Measurements from ENCODE around the gene SEZ6L.

SEZ6L gene

GRCh38 chr22:26199665-26200064 is 30.4 kb downstream of the SEZ6L start:
- Mint-ChIP-seq H3K4me3 (no peak overlapping the region), H3K27me3 (ENCODE audit: low read depth) (no peaks in the 10 kb centered on the region), H3K27ac (no peak overlapping the region), H3K36me3 (ENCODE audit: low read depth) (no peaks in the 10 kb centered on the region), H3K4me1 (ENCODE audit: low read depth) (no peaks in the 10 kb centered on the region), H3K9me3 (no peaks in the 10 kb centered on the region)
- no peak for DNase-seq (ENCODE audit: low spot score)

GRCh38 chr22:26202280-26202924 is 33.1 kb downstream of the SEZ6L start:
- no peaks in the 10 kb centered on the region for H3K36me3 Mint-ChIP-seq (ENCODE audit: low read depth)
- peaks cover 2% of the 10 kb centered on the region for H3K27me3 Mint-ChIP-seq (ENCODE audit: low read depth)
- no peak overlapping the region for H3K4me3 Mint-ChIP-seq
- H3K9me3 Mint-ChIP-seq = no peaks in the 10 kb centered on the region
- H3K4me1 Mint-ChIP-seq (ENCODE audit: low read depth) = no peaks in the 10 kb centered on the region
- no peak for DNase-seq (ENCODE audit: low spot score)
- H3K27ac Mint-ChIP-seq = no peak overlapping the region

GRCh38 chr22:26205494-26205893 is 36.2 kb downstream of the SEZ6L start:
- no peak overlapping the region for H3K4me3 Mint-ChIP-seq
- no peak overlapping the region for H3K27ac Mint-ChIP-seq
- no peaks in the 10 kb centered on the region for H3K9me3 Mint-ChIP-seq
- no peak for DNase-seq (ENCODE audit: low spot score)
- H3K27me3 Mint-ChIP-seq (ENCODE audit: low read depth) = peaks cover 2% of the 10 kb centered on the region
- H3K4me1 Mint-ChIP-seq (ENCODE audit: low read depth) = no peaks in the 10 kb centered on the region
- H3K36me3 Mint-ChIP-seq (ENCODE audit: low read depth) = no peaks in the 10 kb centered on the region

GRCh38 chr22:26210334-26210733 is 41.1 kb downstream of the SEZ6L start:
- Mint-ChIP-seq H3K27me3 (ENCODE audit: low read depth) (peaks cover 3% of the 10 kb centered on the region), H3K36me3 (ENCODE audit: low read depth) (no peaks in the 10 kb centered on the region), H3K4me3 (no peak overlapping the region), H3K27ac (no peak overlapping the region), H3K4me1 (ENCODE audit: low read depth) (no peaks in the 10 kb centered on the region), H3K9me3 (no peaks in the 10 kb centered on the region)
- DNase-seq (ENCODE audit: low spot score) = no peak

- Mint-ChIP-seq H3K27me3 (ENCODE audit: low read depth) (peaks cover 6% of the 10 kb centered on the region), H3K9me3 (no peaks in the 10 kb centered on the region), H3K4me3 (no peak overlapping the region), H3K27ac (no peak overlapping the region), H3K36me3 (ENCODE audit: low read depth) (no peaks in the 10 kb centered on the region), H3K4me1 (ENCODE audit: low read depth) (no peaks in the 10 kb centered on the region)
- no peak for DNase-seq (ENCODE audit: low spot score)
Measured at GRCh38 chr22:26213826-26214225, 44.6 kb downstream of the SEZ6L start.

GRCh38 chr22:26214466-26214865 is 45.2 kb downstream of the SEZ6L start:
- Mint-ChIP-seq H3K9me3 (no peaks in the 10 kb centered on the region), H3K27ac (no peak overlapping the region), H3K36me3 (ENCODE audit: low read depth) (no peaks in the 10 kb centered on the region), H3K27me3 (ENCODE audit: low read depth) (peaks cover 6% of the 10 kb centered on the region), H3K4me3 (no peak overlapping the region), H3K4me1 (ENCODE audit: low read depth) (no peaks in the 10 kb centered on the region)
- DNase-seq (ENCODE audit: low spot score) = no peak

- peaks cover 6% of the 10 kb centered on the region for H3K27me3 Mint-ChIP-seq (ENCODE audit: low read depth)
- H3K27ac Mint-ChIP-seq = no peak overlapping the region
- no peaks in the 10 kb centered on the region for H3K36me3 Mint-ChIP-seq (ENCODE audit: low read depth)
- H3K9me3 Mint-ChIP-seq = no peaks in the 10 kb centered on the region
- no peaks in the 10 kb centered on the region for H3K4me1 Mint-ChIP-seq (ENCODE audit: low read depth)
- DNase-seq (ENCODE audit: low spot score) = no peak
- no peak overlapping the region for H3K4me3 Mint-ChIP-seq
Measured at GRCh38 chr22:26215736-26216135, 46.5 kb downstream of the SEZ6L start.

- H3K27ac Mint-ChIP-seq = no peak overlapping the region
Measured at GRCh38 chr22:26225207-26225606, 55.9 kb downstream of the SEZ6L start.

GRCh38 chr22:26226538-26227297 is 57.5 kb downstream of the SEZ6L start:
- H3K27me3 Mint-ChIP-seq (ENCODE audit: low read depth) = no peaks in the 10 kb centered on the region
- no peak overlapping the region for H3K4me3 Mint-ChIP-seq
- no peaks in the 10 kb centered on the region for H3K36me3 Mint-ChIP-seq (ENCODE audit: low read depth)
- no peaks in the 10 kb centered on the region for H3K4me1 Mint-ChIP-seq (ENCODE audit: low read depth)
- DNase-seq (ENCODE audit: low spot score) = no peak
- no peak overlapping the region for H3K27ac Mint-ChIP-seq
- H3K9me3 Mint-ChIP-seq = no peaks in the 10 kb centered on the region

More at GRCh38 chr22:26225207-26225606, 55.9 kb downstream of the SEZ6L start:
- no peaks in the 10 kb centered on the region for H3K9me3 Mint-ChIP-seq
- no peak overlapping the region for H3K4me3 Mint-ChIP-seq
- no peak for DNase-seq (ENCODE audit: low spot score)
- no peaks in the 10 kb centered on the region for H3K36me3 Mint-ChIP-seq (ENCODE audit: low read depth)
- no peaks in the 10 kb centered on the region for H3K27me3 Mint-ChIP-seq (ENCODE audit: low read depth)
- H3K4me1 Mint-ChIP-seq (ENCODE audit: low read depth) = no peaks in the 10 kb centered on the region

- Mint-ChIP-seq H3K36me3 (ENCODE audit: low read depth) (no peaks in the 10 kb centered on the region), H3K4me3 (no peak overlapping the region), H3K9me3 (no peaks in the 10 kb centered on the region), H3K27me3 (ENCODE audit: low read depth) (no peaks in the 10 kb centered on the region), H3K27ac (no peak overlapping the region), H3K4me1 (ENCODE audit: low read depth) (no peaks in the 10 kb centered on the region)
- no peak for DNase-seq (ENCODE audit: low spot score)
Measured at GRCh38 chr22:26229910-26230309, 60.6 kb downstream of the SEZ6L start.

GRCh38 chr22:26234296-26234695 is 65.0 kb downstream of the SEZ6L start:
- Mint-ChIP-seq H3K27ac (no peak overlapping the region), H3K4me1 (ENCODE audit: low read depth) (no peaks in the 10 kb centered on the region), H3K27me3 (ENCODE audit: low read depth) (no peaks in the 10 kb centered on the region), H3K4me3 (no peak overlapping the region), H3K9me3 (no peaks in the 10 kb centered on the region), H3K36me3 (ENCODE audit: low read depth) (no peaks in the 10 kb centered on the region)
- no peak for DNase-seq (ENCODE audit: low spot score)

GRCh38 chr22:26235792-26236487 is 66.7 kb downstream of the SEZ6L start:
- Mint-ChIP-seq H3K27me3 (ENCODE audit: low read depth) (no peaks in the 10 kb centered on the region), H3K4me1 (ENCODE audit: low read depth) (no peaks in the 10 kb centered on the region), H3K27ac (no peak overlapping the region), H3K36me3 (ENCODE audit: low read depth) (no peaks in the 10 kb centered on the region), H3K9me3 (no peaks in the 10 kb centered on the region), H3K4me3 (no peak overlapping the region)
- no peak for DNase-seq (ENCODE audit: low spot score)

- no peaks in the 10 kb centered on the region for H3K9me3 Mint-ChIP-seq
- no peaks in the 10 kb centered on the region for H3K36me3 Mint-ChIP-seq (ENCODE audit: low read depth)
- H3K27ac Mint-ChIP-seq = no peak overlapping the region
- no peaks in the 10 kb centered on the region for H3K4me1 Mint-ChIP-seq (ENCODE audit: low read depth)
- DNase-seq (ENCODE audit: low spot score) = no peak
- H3K27me3 Mint-ChIP-seq (ENCODE audit: low read depth) = no peaks in the 10 kb centered on the region
- no peak overlapping the region for H3K4me3 Mint-ChIP-seq
Measured at GRCh38 chr22:26236991-26237390, 67.7 kb downstream of the SEZ6L start.

- Mint-ChIP-seq H3K9me3 (no peaks in the 10 kb centered on the region), H3K4me3 (no peak overlapping the region), H3K27ac (no peak overlapping the region), H3K27me3 (ENCODE audit: low read depth) (no peaks in the 10 kb centered on the region), H3K36me3 (ENCODE audit: low read depth) (no peaks in the 10 kb centered on the region), H3K4me1 (ENCODE audit: low read depth) (no peaks in the 10 kb centered on the region)
- DNase-seq (ENCODE audit: low spot score) = no peak
Measured at GRCh38 chr22:26238596-26238995, 69.3 kb downstream of the SEZ6L start.

Data from T-helper 2 cell treated with Interferon-gamma antibody and Interleukin-4, amounts not matched to agents 5 μg/mL and 100 μg/mL, for 36 hours (primary cell).